ENCODE results near the gene ERCC1.
A peak's percentile ranks its signal among the peaks of the same experiment; 100 is the strongest.
"Not testable (repeated sequence)": the region's sequence is repeated elsewhere in the genome, so short reads cannot be mapped to it uniquely, and the experiment has no call there.

Gene ERCC1

GRCh38 chr19:45419895-45420294, 3.8 kb downstream of the ERCC1 start:
- no peak for TF ChIP-seq CTCF (IDR thresholded peaks at IDR 0.05)

GRCh38 chr19:45419396-45419795, 4.3 kb downstream of the ERCC1 start:
- peak overlapping the region in 1 of 2 donors; percentile 41 for H3K27ac ChIP-seq
- no peak overlapping the region for H3K4me3 ChIP-seq
- DNase-seq (ENCODE audit: low spot score), result no peak
- no peak for TF ChIP-seq CTCF (IDR thresholded peaks at IDR 0.05)

More at GRCh38 chr19:45419895-45420294, 3.8 kb downstream of the ERCC1 start:
- Histone ChIP-seq H3K27ac (peak overlapping the region in 1 of 2 donors; percentile 41), H3K4me3 (no peak overlapping the region)
- DNase-seq (ENCODE audit: low spot score), result peak; percentile 68

GRCh38 chr19:45418802-45419201, 4.9 kb downstream of the ERCC1 start:
- DNase-seq (ENCODE audit: low spot score), result no peak
- TF ChIP-seq CTCF (IDR thresholded peaks at IDR 0.05), result no peak
- Histone ChIP-seq H3K4me3 (no peak overlapping the region), H3K27ac (peak overlapping the region in 1 of 2 donors; percentile 5)

GRCh38 chr19:45417151-45417550, 6.6 kb downstream of the ERCC1 start:
- H3K27ac ChIP-seq, result no peak overlapping the region
- no peak overlapping the region for H3K4me3 ChIP-seq
- DNase-seq (ENCODE audit: low spot score), result no peak

GRCh38 chr19:45414468-45414867, 9.2 kb downstream of the ERCC1 start:
- Histone ChIP-seq H3K4me3 (no peak overlapping the region), H3K27ac (no peak overlapping the region)
- TF ChIP-seq CTCF (IDR thresholded peaks at IDR 0.05), result no peak
- DNase-seq (ENCODE audit: low spot score), result no peak

More at GRCh38 chr19:45417151-45417550, 6.6 kb downstream of the ERCC1 start:
- TF ChIP-seq CTCF (IDR thresholded peaks at IDR 0.05), result no peak

GRCh38 chr19:45413497-45413896, 10.2 kb downstream of the ERCC1 start:
- no peak for DNase-seq (ENCODE audit: low spot score)

GRCh38 chr19:45410330-45410729, 13.4 kb downstream of the ERCC1 start:
- H3K27ac ChIP-seq; H3K4me3 ChIP-seq; DNase-seq (ENCODE audit: low spot score): not testable (repeated sequence)

More at GRCh38 chr19:45413497-45413896, 10.2 kb downstream of the ERCC1 start:
- Histone ChIP-seq H3K4me3 (no peak overlapping the region), H3K27ac (no peak overlapping the region)
- no peak for TF ChIP-seq CTCF (IDR thresholded peaks at IDR 0.05)

- TF ChIP-seq CTCF (IDR thresholded peaks at IDR 0.05), result no peak
- H3K27ac ChIP-seq, result no peak overlapping the region
- no peak for DNase-seq (ENCODE audit: low spot score)
- no peak overlapping the region for H3K4me3 ChIP-seq
Observed at GRCh38 chr19:45409557-45409920, 14.2 kb downstream of the ERCC1 start.

All from coronary artery (tissue), 2 donors.